ENCODE data around the gene MAST4.

GRCh38 chr5:67089200-67089725 lies 493.1 kb downstream of the MAST4 start:
- TF ChIP-seq EZH2 (IDR thresholded peaks at IDR 0.05) (no peak), POLR2AphosphoS5 (IDR thresholded peaks at IDR 0.05; ENCODE audit: borderline replicate concordance, low read depth, low read length) (no peak), FOXP2 (optimal IDR thresholded peaks at IDR 0.05; ENCODE audit: control extremely low read depth, extremely low read length, insufficient read depth) (no peak)

Measured in SK-N-MC (cell line).